Cardiac muscle cell (in vitro differentiated cells and primary cell): Measurements from ENCODE around the gene RPS6KA5. TPM values are rescaled to one million over a fixed set of nuclear protein-coding genes. Genes with fewer than 3 reads are reported as not detected.
"Not testable (repeated sequence)": the region's sequence is repeated elsewhere in the genome, so short reads cannot be mapped to it uniquely, and the experiment has no call there.

Experiments
- DNase-seq, 2 donors: peaks; one replicate each; pipeline versions ENCODE4 v3.0.0 to v3.0.0-alpha.2; 2010 to 2017; ENCODE audit warnings: low read depth in 1 of 2, low spot score in 1 of 2
- H3K27ac ChIP-seq: fragments of 200-600 bp; sonication (generic); 2 replicates; pipeline ENCODE4 v1.5.1; 2016
- H3K27me3 ChIP-seq: fragments of 200-600 bp; sonication (generic); 2 replicates; pipeline ENCODE4 v1.6.0; 2016; ENCODE audit warnings: control low read depth
- H3K36me3 ChIP-seq: fragments of 200-600 bp; sonication (generic); 2 replicates; pipeline ENCODE4 v1.5.1; 2016; ENCODE audit warnings: control low read depth
- H3K4me1 ChIP-seq: fragments of 200-600 bp; sonication (generic); 2 replicates; pipeline ENCODE4 v1.8.1; 2017; ENCODE audit warnings: low read depth, mild to moderate bottlenecking, mixed run types
- H3K4me3 ChIP-seq: fragments of 200-600 bp; sonication (generic); 2 replicates; pipeline ENCODE4 v1.5.1; 2016; ENCODE audit warnings: mild to moderate bottlenecking
- H3K9me3 ChIP-seq: fragments of 200-600 bp; sonication (generic); 2 replicates; pipeline ENCODE4 v1.5.1; 2017; ENCODE audit warnings: low read depth, mild to moderate bottlenecking, control low read depth
- CTCF ChIP-seq: IDR thresholded peaks from 2 replicates; pipeline ENCODE4 v1.5.1; 2012; ENCODE audit warnings: low read depth, mild to moderate bottlenecking, low read length
- polyA plus RNA-seq: library from polyadenylated mRNA; unstranded; fragments of >200 nt; fragmentation: Nextera tagmentation; extraction: Ambion mirVana; gene quantifications from 2 replicates; pipeline ENCODE4 v1.2.1, GENCODE V29; 2016
- total RNA-seq: library from RNA; depleted of rRNA; stranded (reverse); fragments of >200 nt; gene quantifications from 2 replicates; pipeline ENCODE4 v1.2.3, GENCODE V29; 2016

Gene RPS6KA5
- total and polyA plus RNA-seq, 2 experiments from 2014 or later, result 3.3 to 10.9 TPM

GRCh38 chr14:91095178-91095577 lies 34.7 kb upstream of the RPS6KA5 start:
- Histone ChIP-seq H3K4me1 (no peaks in the 10 kb centered on the region), H3K36me3 (no peaks in the 10 kb centered on the region), H3K27me3 (no peaks in the 10 kb centered on the region), H3K27ac (no peak overlapping the region), H3K9me3 (no peaks in the 10 kb centered on the region), H3K4me3 (no peak overlapping the region)
- DNase-seq, result no peak
- TF ChIP-seq CTCF, result no peak

GRCh38 chr14:91094772-91095171 lies 34.3 kb upstream of the RPS6KA5 start:
- H3K27ac ChIP-seq, result no peak overlapping the region

GRCh38 chr14:91093743-91094472 lies 33.5 kb upstream of the RPS6KA5 start:
- not testable (repeated sequence) for H3K27ac ChIP-seq, H3K4me1 ChIP-seq, DNase-seq, H3K4me3 ChIP-seq, H3K9me3 ChIP-seq, H3K36me3 ChIP-seq, H3K27me3 ChIP-seq

More at GRCh38 chr14:91094772-91095171, 34.3 kb upstream of the RPS6KA5 start:
- H3K36me3 ChIP-seq, result no peaks in the 10 kb centered on the region
- DNase-seq, result no peak
- no peak for TF ChIP-seq CTCF
- no peaks in the 10 kb centered on the region for H3K9me3 ChIP-seq
- H3K4me3 ChIP-seq, result no peak overlapping the region
- no peaks in the 10 kb centered on the region for H3K4me1 ChIP-seq
- H3K27me3 ChIP-seq, result no peaks in the 10 kb centered on the region

- TF ChIP-seq CTCF, result no peak
- Histone ChIP-seq H3K27me3 (no peaks in the 10 kb centered on the region), H3K36me3 (no peaks in the 10 kb centered on the region), H3K4me1 (no peaks in the 10 kb centered on the region), H3K4me3 (no peak overlapping the region), H3K9me3 (no peaks in the 10 kb centered on the region), H3K27ac (no peak overlapping the region)
- no peak for DNase-seq
Measured at GRCh38 chr14:91092073-91092472, 31.6 kb upstream of the RPS6KA5 start.

GRCh38 chr14:91090743-91091142 lies 30.3 kb upstream of the RPS6KA5 start:
- no peak for DNase-seq
- no peaks in the 10 kb centered on the region for H3K27me3 ChIP-seq
- H3K9me3 ChIP-seq, result no peaks in the 10 kb centered on the region
- no peak overlapping the region for H3K27ac ChIP-seq
- H3K36me3 ChIP-seq, result no peaks in the 10 kb centered on the region
- H3K4me3 ChIP-seq, result no peak overlapping the region
- TF ChIP-seq CTCF, result no peak
- no peaks in the 10 kb centered on the region for H3K4me1 ChIP-seq

GRCh38 chr14:91089958-91090535 lies 29.6 kb upstream of the RPS6KA5 start:
- Histone ChIP-seq H3K36me3 (no peaks in the 10 kb centered on the region), H3K9me3 (no peaks in the 10 kb centered on the region), H3K27me3 (no peaks in the 10 kb centered on the region), H3K4me3 (no peak overlapping the region), H3K27ac (no peak overlapping the region), H3K4me1 (no peaks in the 10 kb centered on the region)
- TF ChIP-seq CTCF, result no peak
- DNase-seq, result no peak
